Immature natural killer cell (primary cell): ENCODE results near the gene RABGAP1L. TPM values are rescaled to one million over a fixed set of nuclear protein-coding genes. Genes with fewer than 3 reads are reported as not detected.
"Not testable (repeated sequence)": the region's sequence is repeated elsewhere in the genome, so short reads cannot be mapped to it uniquely, and the experiment has no call there.

Experiments
- DNase-seq, 3 donors: peaks; one replicate each; pipeline ENCODE4 v3.0.0; 2022; ENCODE audit warnings: mixed read lengths in 1 of 3
- H3K27ac Mint-ChIP-seq, 6 donors: one replicate each; pipeline ENCODE4 v1.8.0; 2020; ENCODE audit warnings: mixed read lengths in 6 of 6, mild to moderate bottlenecking in 5 of 6, inconsistent platforms in 4 of 6, moderate library complexity in 3 of 6
- H3K27me3 Mint-ChIP-seq, 3 donors: one replicate each; pipeline ENCODE4 v1.8.0; 2020 to 2021; ENCODE audit warnings: low read depth in 3 of 3, mild to moderate bottlenecking in 3 of 3, mixed read lengths in 3 of 3, moderate library complexity in 3 of 3, inconsistent platforms in 1 of 3
- H3K36me3 Mint-ChIP-seq, 3 donors: one replicate each; pipeline ENCODE4 v1.8.0; 2020; ENCODE audit warnings: mixed read lengths in 3 of 3, inconsistent platforms in 2 of 3, mild to moderate bottlenecking in 2 of 3
- H3K4me1 Mint-ChIP-seq, 2 donors: one replicate each; pipeline ENCODE4 v1.8.0; 2020; ENCODE audit warnings: inconsistent platforms in 2 of 2, mild to moderate bottlenecking in 2 of 2, mixed read lengths in 2 of 2, moderate library complexity in 1 of 2
- H3K4me3 Mint-ChIP-seq, 5 donors: one replicate each; pipeline ENCODE4 v1.8.0; 2020; ENCODE audit warnings: mild to moderate bottlenecking in 5 of 5, mixed read lengths in 5 of 5, inconsistent platforms in 3 of 5, moderate library complexity in 3 of 5
- H3K9me3 Mint-ChIP-seq, 6 donors: one replicate each; pipeline ENCODE4 v1.8.0; 2020; ENCODE audit warnings: mild to moderate bottlenecking in 6 of 6, mixed read lengths in 6 of 6, inconsistent platforms in 4 of 6, moderate library complexity in 3 of 6
- polyA plus RNA-seq, 3 donors: library from polyadenylated mRNA; unstranded; fragments of 300-500 nt; fragmentation: Illumina TruSeq; gene quantifications; one replicate each; pipeline ENCODE4 v1.2.3, GENCODE V29; 2021

The RABGAP1L gene
- polyA plus RNA-seq, 3 donors from 2014 or later = 80.2 to 114 (median 86.8) TPM

DNA sequence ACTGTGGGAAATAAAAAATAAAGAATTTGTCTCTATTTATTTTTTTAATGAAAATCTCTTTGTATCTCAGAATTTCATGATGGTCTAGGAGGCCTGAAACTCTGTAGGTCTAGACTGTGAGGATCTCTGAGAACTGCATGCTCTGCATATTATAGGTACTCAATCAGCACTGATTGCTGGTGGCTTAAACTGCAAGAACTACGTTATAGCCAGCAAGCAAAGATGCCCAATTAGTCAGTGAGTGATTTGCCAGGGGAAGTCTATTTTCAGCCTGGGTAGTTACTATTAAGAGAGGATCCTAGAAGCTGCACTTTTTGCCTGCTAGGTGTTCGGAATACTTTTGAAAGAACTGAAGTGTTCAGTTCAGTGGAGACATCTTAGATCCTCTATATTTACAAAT is 375.9 kb downstream of the RABGAP1L start:
- DNase-seq = no peak
- Mint-ChIP-seq H3K36me3 (peaks cover 27 to 32% (median 32%) of the 10 kb centered on the region in 3 donors), H3K27ac (no peak overlapping the region), H3K4me3 (no peak overlapping the region), H3K9me3 (peaks cover 12 to 28% (median 23%) of the 10 kb centered on the region in 6 donors), H3K27me3 (peaks cover 0 to 5% (median 2%) of the 10 kb centered on the region in 3 donors), H3K4me1 (peaks cover 0 to 10% of the 10 kb centered on the region in 2 donors)

DNA sequence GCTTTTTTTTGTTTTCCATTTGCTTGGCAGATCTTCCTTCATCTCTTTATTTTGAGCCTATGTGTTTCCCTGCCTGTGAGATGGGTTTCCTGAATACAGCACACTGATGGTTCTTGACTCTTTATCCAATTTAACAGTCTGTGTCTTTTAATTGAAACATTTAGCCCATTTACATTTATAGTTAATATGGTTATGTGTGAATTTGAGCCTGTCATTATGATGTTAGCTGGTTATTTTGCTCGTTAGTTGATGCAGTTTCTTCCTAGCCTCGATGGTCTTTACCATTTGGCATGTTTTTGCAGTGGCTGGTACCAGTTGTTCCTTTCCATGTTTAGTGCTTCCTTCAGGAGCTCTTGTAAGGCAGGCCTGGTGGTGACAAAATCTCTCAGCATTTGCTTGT is 384.1 kb downstream of the RABGAP1L start:
- Mint-ChIP-seq H3K4me1 (peaks cover 17 to 32% of the 10 kb centered on the region in 2 donors), H3K9me3 (peaks cover 7 to 32% (median 14%) of the 10 kb centered on the region in 6 donors), H3K36me3 (peaks cover 12 to 27% (median 14%) of the 10 kb centered on the region in 3 donors)
- not testable (repeated sequence) for H3K27ac Mint-ChIP-seq, DNase-seq, H3K27me3 Mint-ChIP-seq, H3K4me3 Mint-ChIP-seq

DNA sequence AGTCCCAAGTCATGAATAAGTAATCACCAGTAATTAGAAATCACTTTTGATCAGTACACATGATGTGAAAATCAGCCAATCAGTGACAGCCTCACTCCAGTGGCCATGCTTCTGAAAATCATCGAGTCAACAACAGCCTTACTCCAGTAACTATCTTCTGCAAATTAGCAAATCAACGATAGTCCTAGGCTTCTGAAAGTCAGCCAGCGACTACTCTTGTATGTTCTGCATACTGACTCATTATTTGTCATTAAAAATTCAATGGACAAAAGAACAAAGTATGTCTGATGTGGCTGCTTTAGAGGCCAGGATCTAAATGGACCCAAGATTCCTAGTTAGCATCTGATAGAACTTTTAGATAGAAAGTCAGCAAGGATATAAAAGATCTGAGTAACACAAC is 391.0 kb downstream of the RABGAP1L start:
- Mint-ChIP-seq H3K36me3 (peaks cover 9 to 11% (median 11%) of the 10 kb centered on the region in 3 donors), H3K9me3 (peaks cover 0 to 2% (median 0%) of the 10 kb centered on the region in 6 donors), H3K4me1 (peaks cover 6 to 11% of the 10 kb centered on the region in 2 donors), H3K27ac (no peak overlapping the region), H3K4me3 (no peak overlapping the region), H3K27me3 (no peaks in the 10 kb centered on the region)
- DNase-seq = no peak

DNA sequence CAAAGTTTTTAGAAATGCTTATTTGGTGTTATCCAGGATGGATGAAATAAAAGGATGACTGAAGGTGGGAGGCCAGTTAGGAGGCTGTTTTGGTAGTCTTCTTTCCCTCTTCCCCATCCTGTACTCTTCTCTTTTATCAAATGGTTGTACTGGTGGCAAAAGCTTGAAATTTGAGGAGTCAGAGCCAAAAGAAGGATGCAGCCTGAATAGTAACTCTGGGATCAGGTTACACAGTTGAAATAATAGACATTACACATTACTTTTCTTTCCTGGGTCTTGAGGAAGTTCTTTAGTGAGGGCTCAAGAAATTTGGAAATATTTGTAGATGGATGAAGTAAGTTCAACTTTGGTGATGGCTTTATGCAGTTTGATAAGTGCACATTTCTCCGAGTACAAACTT is 397.1 kb downstream of the RABGAP1L start:
- Mint-ChIP-seq H3K36me3 (peaks cover 3 to 13% (median 5%) of the 10 kb centered on the region in 3 donors), H3K27me3 (peaks cover 0 to 2% (median 0%) of the 10 kb centered on the region in 3 donors), H3K27ac (no peak overlapping the region), H3K4me1 (peaks cover 11 to 21% of the 10 kb centered on the region in 2 donors), H3K9me3 (peaks cover 0 to 2% (median under 1%) of the 10 kb centered on the region in 6 donors), H3K4me3 (no peak overlapping the region)
- no peak for DNase-seq

DNA sequence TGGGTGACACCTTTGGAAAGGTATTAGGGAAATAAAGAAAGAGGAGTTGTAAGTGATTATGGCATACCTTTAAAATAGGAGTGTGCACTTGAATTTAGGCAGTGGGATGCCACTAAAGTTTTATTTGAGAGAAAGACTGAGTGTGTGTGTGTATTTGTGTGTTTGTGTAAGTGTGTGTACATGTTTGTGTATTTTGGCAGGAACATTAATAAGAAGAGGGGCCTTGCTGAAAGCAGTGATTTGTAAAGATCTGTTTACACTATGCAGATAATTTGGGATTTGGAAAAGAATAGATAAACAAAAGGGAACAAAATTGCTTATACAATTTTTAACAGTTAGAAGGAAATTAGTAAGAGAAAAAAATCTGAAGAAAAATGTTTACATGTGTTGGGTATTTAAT is 409.2 kb downstream of the RABGAP1L start:
- Mint-ChIP-seq H3K27ac (peak overlapping the region in 3 of 6 donors; percentile 2 to 60 (median 41)), H3K4me3 (no peak overlapping the region)

DNA sequence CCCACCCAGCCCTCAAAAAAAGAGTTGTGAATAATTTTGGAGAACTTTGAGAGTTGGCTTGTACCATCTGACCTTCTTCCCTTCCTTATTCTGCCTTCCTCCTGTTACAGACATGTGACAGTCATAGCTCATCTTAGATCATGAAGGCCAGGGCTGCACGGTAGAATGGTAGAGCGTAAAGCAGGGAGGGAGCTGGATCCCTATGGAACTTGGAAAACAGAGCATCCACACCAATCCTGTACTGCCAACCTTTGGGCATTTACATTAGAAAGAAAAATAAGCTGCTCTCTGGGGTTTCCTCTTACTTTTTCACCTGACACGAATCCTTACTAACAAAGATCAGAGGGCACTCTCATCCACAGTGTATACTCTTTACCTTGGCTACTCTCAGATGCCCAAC is 409.9 kb downstream of the RABGAP1L start:
- no peak overlapping the region for H3K4me3 Mint-ChIP-seq
- peaks cover 0 to 7% (median under 1%) of the 10 kb centered on the region in 6 donors for H3K9me3 Mint-ChIP-seq
- H3K27me3 Mint-ChIP-seq = peaks cover 0 to 2% (median 0%) of the 10 kb centered on the region in 3 donors
- H3K27ac Mint-ChIP-seq = peak overlapping the region in 4 of 6 donors; percentile 2 to 54 (median 3)
- DNase-seq = no peak
- peaks cover 16 to 37% of the 10 kb centered on the region in 2 donors for H3K4me1 Mint-ChIP-seq
- peaks cover 0 to 12% (median 4%) of the 10 kb centered on the region in 3 donors for H3K36me3 Mint-ChIP-seq

More for the DNA sequence above, 409.2 kb downstream of the RABGAP1L start:
- peaks cover 16 to 37% of the 10 kb centered on the region in 2 donors for H3K4me1 Mint-ChIP-seq
- peaks cover 0 to 8% (median 3%) of the 10 kb centered on the region in 3 donors for H3K36me3 Mint-ChIP-seq
- peaks cover 0 to 2% (median 0%) of the 10 kb centered on the region in 3 donors for H3K27me3 Mint-ChIP-seq
- peaks cover 0 to 2% (median 0%) of the 10 kb centered on the region in 6 donors for H3K9me3 Mint-ChIP-seq
- no peak for DNase-seq

DNA sequence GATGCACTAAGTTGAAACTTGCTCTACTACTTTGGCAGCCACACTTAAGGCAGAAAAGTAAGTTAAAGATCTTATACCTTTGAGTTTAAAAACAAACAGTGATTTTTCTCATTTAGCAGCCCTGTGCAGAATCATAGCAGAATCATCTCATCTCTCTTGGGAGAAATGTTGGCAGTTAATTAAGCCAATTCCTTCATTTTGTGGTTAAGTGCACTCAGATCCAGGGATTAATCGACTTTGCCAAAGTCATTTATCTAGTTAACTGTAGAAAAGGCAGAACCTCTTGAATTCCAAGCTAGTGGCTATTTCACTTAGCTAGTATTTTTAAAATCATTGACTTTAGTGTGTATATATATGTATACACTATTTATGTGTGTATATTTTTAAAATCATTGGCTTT is 413.5 kb downstream of the RABGAP1L start:
- peaks cover 0 to 3% (median 1%) of the 10 kb centered on the region in 3 donors for H3K27me3 Mint-ChIP-seq
- peaks cover 15 to 30% (median 29%) of the 10 kb centered on the region in 3 donors for H3K36me3 Mint-ChIP-seq
- H3K9me3 Mint-ChIP-seq = peaks cover 3 to 33% (median 21%) of the 10 kb centered on the region in 6 donors
- peaks cover 13 to 19% of the 10 kb centered on the region in 2 donors for H3K4me1 Mint-ChIP-seq
- no peak overlapping the region for H3K27ac Mint-ChIP-seq
- no peak for DNase-seq
- H3K4me3 Mint-ChIP-seq = no peak overlapping the region

DNA sequence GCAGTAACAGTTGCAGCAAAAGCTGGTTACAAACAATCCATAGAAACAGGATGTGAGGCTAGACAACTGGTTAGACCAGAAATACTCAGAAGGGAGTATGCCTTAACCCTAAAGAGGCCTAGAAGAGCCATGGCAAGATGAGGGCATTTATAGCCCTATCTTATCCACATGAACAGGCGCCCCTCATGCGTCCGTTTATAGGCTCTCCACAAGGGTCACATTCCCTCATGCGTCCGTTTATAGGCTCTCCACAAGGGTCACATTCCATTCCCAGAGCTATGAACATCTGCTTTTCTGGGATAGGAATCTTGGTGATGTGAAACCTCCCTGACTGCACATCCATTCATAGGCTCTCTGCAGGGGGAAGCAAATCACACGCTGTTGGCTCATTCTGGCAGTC is 416.8 kb downstream of the RABGAP1L start:
- Mint-ChIP-seq H3K9me3 (peaks cover 3 to 33% (median 21%) of the 10 kb centered on the region in 6 donors), H3K36me3 (peaks cover 15 to 38% (median 34%) of the 10 kb centered on the region in 3 donors)
- not testable (repeated sequence) for H3K27me3 Mint-ChIP-seq, H3K4me1 Mint-ChIP-seq, H3K27ac Mint-ChIP-seq, H3K4me3 Mint-ChIP-seq
- DNase-seq = peak in 2 of 3 donors; percentile 4 to 13

DNA sequence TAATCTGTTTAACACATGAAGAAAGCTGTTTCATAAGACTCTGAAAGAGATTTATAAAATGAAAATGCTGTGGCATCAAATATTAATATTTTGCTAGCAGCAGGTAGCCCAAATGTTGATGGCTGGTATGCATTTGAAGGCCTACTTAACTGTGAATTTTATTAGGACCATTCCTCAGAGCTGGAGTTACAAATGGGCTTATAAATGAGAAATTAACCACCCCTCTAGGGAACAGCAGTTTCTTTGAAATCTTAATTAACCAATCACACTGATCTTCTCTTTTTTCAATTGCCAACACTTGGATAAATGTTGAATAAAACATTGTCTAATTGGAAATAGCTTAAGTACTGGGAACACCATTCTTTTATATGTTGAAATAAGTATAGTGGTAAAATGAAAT is 418.4 kb downstream of the RABGAP1L start:
- peaks cover 3 to 33% (median 21%) of the 10 kb centered on the region in 6 donors for H3K9me3 Mint-ChIP-seq
- H3K27me3 Mint-ChIP-seq = peaks cover 0 to 7% (median 1%) of the 10 kb centered on the region in 3 donors
- peaks cover 0 to 8% of the 10 kb centered on the region in 2 donors for H3K4me1 Mint-ChIP-seq
- H3K36me3 Mint-ChIP-seq = peaks cover 15 to 37% (median 32%) of the 10 kb centered on the region in 3 donors
- DNase-seq = no peak
- H3K4me3 Mint-ChIP-seq = no peak overlapping the region
- H3K27ac Mint-ChIP-seq = no peak overlapping the region

DNA sequence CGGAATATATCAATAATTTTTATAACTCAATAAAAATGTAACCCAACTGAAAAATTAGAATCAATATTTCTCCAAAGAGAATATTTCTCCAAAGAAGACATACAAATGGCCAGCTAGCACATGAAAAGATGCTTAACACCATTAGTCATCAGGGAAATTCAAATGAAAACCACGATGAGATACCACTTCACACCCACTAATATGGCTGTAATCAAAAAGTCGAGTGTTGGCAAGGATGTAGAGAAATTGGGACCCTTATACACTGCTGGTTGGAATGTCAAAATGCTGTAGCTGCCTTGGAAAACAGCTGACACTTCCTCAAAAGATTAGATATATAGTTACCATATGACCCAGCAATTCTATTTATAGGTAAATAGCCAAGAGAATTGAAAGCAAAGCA is 421.5 kb downstream of the RABGAP1L start:
- peaks cover 4 to 18% (median 10%) of the 10 kb centered on the region in 3 donors for H3K36me3 Mint-ChIP-seq
- peaks cover 0 to 5% (median 0%) of the 10 kb centered on the region in 3 donors for H3K27me3 Mint-ChIP-seq
- no peak for DNase-seq
- no peak overlapping the region for H3K4me3 Mint-ChIP-seq
- H3K4me1 Mint-ChIP-seq = peaks cover 0 to 8% of the 10 kb centered on the region in 2 donors
- H3K27ac Mint-ChIP-seq = no peak overlapping the region
- peaks cover under 1 to 12% (median 8%) of the 10 kb centered on the region in 6 donors for H3K9me3 Mint-ChIP-seq

DNA sequence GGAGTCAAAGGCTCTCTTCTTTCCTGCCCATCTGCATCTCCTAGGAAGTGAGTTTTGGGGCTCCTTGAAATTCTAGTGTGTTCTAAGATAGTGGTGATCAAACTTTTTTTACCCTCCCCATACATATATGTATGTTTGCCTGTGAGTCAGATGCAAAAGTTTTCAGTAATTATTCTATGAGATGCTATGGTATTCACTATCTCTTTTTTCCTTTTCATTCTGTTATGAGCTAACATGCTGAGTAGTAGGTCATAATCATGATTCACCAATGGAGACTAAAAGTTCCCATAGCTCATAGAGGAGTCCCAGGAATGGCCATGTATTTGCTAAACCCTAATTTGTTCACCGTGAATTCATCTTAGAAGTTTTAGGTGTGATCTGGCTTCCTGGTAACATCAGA is 424.0 kb downstream of the RABGAP1L start:
- Mint-ChIP-seq H3K4me1 (peaks cover 0 to 8% of the 10 kb centered on the region in 2 donors), H3K36me3 (peaks cover 3 to 15% (median 14%) of the 10 kb centered on the region in 3 donors), H3K4me3 (no peak overlapping the region), H3K27ac (peak overlapping the region in 1 of 6 donors; percentile 5), H3K9me3 (peaks cover 0 to 2% (median under 1%) of the 10 kb centered on the region in 6 donors), H3K27me3 (peaks cover 0 to 5% (median 0%) of the 10 kb centered on the region in 3 donors)
- no peak for DNase-seq

DNA sequence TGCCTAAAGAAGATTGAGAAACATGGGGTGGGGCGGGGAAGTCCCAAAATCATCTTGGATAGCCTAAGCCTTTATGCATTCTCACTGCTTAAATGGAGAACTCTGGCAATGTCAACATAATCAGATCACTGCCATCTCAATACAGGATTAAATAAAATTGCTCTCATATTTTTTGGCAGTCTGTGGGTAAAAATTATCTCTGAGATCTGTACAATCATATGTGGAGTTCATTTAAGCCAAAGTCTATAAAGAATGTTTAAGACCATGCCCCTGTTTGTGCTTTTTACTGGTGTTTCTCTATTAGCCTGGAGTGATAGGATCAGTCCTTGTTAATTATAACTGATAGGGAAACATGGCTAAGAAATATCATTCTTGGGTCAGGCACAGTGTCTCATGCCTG is 424.8 kb downstream of the RABGAP1L start:
- no peak for DNase-seq
- H3K4me3 Mint-ChIP-seq = no peak overlapping the region
- peak overlapping the region in 1 of 6 donors; percentile 54 for H3K27ac Mint-ChIP-seq
- peaks cover 0 to 3% (median 0%) of the 10 kb centered on the region in 3 donors for H3K27me3 Mint-ChIP-seq
- peaks cover 0 to 5% of the 10 kb centered on the region in 2 donors for H3K4me1 Mint-ChIP-seq
- peaks cover 5 to 7% (median 6%) of the 10 kb centered on the region in 6 donors for H3K9me3 Mint-ChIP-seq
- H3K36me3 Mint-ChIP-seq = peaks cover 9 to 21% (median 19%) of the 10 kb centered on the region in 3 donors

DNA sequence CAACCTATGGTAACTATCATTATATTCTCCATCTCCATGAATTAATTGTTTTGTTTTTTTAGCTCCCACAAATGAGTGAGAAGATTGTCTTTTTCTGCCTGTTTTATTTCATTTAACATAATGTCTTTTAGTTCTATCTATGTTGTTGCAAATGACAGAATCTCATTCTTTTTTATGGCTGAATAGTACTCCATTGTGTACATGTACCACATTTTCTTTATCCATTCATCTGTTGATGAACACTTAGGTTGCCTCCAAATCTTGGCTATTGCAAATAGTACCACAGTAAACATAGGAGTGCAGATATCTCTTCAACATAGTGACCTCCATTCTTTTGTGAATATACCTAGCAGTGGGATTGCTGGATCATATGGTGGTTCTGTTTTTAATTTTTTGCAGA is 429.3 kb downstream of the RABGAP1L start:
- DNase-seq, H3K4me1 Mint-ChIP-seq, H3K4me3 Mint-ChIP-seq, H3K27me3 Mint-ChIP-seq, H3K27ac Mint-ChIP-seq: not testable (repeated sequence)
- Mint-ChIP-seq H3K9me3 (peaks cover 5 to 14% (median 9%) of the 10 kb centered on the region in 6 donors), H3K36me3 (peaks cover 13 to 24% (median 21%) of the 10 kb centered on the region in 3 donors)

DNA sequence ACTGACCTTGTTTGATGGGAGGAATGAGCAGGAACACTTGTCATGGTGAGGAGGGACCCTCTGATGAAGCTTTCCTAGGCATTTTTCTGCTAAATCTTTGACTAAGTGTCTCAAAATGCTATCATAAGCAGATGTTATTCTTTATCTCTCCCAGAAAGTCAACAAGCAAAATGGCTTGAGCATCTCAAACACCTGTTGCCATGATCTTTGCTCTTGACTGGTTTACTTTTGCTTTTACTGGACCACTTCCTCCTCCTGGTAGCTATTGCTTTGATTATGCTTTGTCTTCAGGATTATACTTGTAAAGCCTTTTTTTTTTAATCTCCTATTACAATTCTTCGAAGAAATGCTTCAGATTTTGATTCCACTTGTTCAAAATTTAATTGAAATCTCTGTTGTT is 445.9 kb downstream of the RABGAP1L start:
- Mint-ChIP-seq H3K27me3 (no peaks in the 10 kb centered on the region), H3K4me1 (peaks cover under 1 to 17% of the 10 kb centered on the region in 2 donors), H3K9me3 (no peaks in the 10 kb centered on the region), H3K27ac (no peak overlapping the region), H3K36me3 (peaks cover 17 to 29% (median 23%) of the 10 kb centered on the region in 3 donors), H3K4me3 (no peak overlapping the region)
- no peak for DNase-seq
